Fibroblast of mammary gland (primary cell): Measurements from ENCODE around the gene ARHGAP28.
A peak's percentile ranks its signal among the peaks of the same experiment; 100 is the strongest.

Experiments used
- DNase-seq: peaks from one replicate; pipeline ENCODE4 v3.0.0-alpha.2; 2010; ENCODE audit warnings: low read depth
- H3K4me3 ChIP-seq: 2 replicates; pipeline ENCODE4 v1.5.1; 2011; ENCODE audit warnings: low read depth, mild to moderate bottlenecking, low read length, moderate library complexity; ENCODE audit not compliant: control insufficient read depth
- TF ChIP-seq, protein P1 (sequence below): conservative IDR thresholded peaks from 2 replicates; pipeline ENCODE4 v1.5.1; 2011; ENCODE audit warnings: low read depth, low read length, inconsistent platforms; ENCODE audit not compliant: control insufficient read depth, insufficient read depth

Gene ARHGAP28

GRCh38 chr18:6855767-6856166, 126.3 kb downstream of the ARHGAP28 start:
- TF ChIP-seq, protein P1, sequence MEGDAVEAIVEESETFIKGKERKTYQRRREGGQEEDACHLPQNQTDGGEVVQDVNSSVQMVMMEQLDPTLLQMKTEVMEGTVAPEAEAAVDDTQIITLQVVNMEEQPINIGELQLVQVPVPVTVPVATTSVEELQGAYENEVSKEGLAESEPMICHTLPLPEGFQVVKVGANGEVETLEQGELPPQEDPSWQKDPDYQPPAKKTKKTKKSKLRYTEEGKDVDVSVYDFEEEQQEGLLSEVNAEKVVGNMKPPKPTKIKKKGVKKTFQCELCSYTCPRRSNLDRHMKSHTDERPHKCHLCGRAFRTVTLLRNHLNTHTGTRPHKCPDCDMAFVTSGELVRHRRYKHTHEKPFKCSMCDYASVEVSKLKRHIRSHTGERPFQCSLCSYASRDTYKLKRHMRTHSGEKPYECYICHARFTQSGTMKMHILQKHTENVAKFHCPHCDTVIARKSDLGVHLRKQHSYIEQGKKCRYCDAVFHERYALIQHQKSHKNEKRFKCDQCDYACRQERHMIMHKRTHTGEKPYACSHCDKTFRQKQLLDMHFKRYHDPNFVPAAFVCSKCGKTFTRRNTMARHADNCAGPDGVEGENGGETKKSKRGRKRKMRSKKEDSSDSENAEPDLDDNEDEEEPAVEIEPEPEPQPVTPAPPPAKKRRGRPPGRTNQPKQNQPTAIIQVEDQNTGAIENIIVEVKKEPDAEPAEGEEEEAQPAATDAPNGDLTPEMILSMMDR: no peak
- no peak for DNase-seq
- H3K4me3 ChIP-seq: no peak overlapping the region

DNA sequence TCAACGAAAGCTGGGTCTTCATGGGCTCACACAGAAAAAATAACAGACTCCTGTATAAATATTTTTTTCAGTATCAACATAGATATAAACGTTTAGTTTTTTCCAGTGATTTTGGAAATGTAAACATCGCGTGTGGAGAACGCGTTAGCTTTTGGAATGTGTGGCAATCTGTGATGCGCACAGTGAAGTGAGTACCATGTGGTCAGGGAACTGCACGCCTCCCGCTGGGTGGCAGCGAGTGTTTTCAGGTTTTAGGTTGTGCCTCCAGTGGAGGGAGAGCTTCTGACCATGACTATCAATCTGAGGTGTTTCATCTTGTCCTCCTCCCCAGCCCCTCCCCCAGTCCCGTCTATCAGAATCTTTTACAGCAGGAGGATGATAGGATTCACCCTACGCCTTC, 127.8 kb downstream of the ARHGAP28 start:
- DNase-seq: no peak
- TF ChIP-seq, protein P1: no peak
- H3K4me3 ChIP-seq: no peak overlapping the region

GRCh38 chr18:6859676-6860422, 130.3 kb downstream of the ARHGAP28 start:
- TF ChIP-seq, protein P1: no peak
- H3K4me3 ChIP-seq: no peak overlapping the region
- DNase-seq: peak; percentile 34

- no peak for DNase-seq
- TF ChIP-seq, protein P1: no peak
- H3K4me3 ChIP-seq: no peak overlapping the region
Measured at GRCh38 chr18:6860804-6861448, 131.4 kb downstream of the ARHGAP28 start.

DNA sequence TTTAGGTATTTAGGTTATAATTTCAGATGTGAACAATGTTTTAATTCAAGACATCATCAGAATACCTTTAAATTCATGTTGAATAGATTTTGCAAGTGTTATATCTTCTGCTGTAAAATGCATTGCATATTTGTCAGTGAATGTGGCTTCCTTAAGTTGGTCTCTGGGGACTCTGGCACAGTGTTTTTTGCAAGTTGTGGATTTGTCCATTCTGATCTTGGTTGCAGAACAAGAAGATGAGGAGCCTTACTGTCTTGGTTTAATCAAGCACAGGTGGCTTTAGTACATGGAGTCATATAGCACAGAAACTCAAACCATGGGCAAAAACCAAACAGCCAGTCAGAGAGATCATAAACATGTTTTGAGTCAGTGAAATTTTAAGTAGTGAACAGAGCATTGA, 135.7 kb downstream of the ARHGAP28 start:
- no peak for DNase-seq
- TF ChIP-seq, protein P1: no peak
- no peak overlapping the region for H3K4me3 ChIP-seq

GRCh38 chr18:6866552-6867085, 137.1 kb downstream of the ARHGAP28 start:
- TF ChIP-seq, protein P1: no peak
- DNase-seq: no peak
- H3K4me3 ChIP-seq: no peak overlapping the region

DNA sequence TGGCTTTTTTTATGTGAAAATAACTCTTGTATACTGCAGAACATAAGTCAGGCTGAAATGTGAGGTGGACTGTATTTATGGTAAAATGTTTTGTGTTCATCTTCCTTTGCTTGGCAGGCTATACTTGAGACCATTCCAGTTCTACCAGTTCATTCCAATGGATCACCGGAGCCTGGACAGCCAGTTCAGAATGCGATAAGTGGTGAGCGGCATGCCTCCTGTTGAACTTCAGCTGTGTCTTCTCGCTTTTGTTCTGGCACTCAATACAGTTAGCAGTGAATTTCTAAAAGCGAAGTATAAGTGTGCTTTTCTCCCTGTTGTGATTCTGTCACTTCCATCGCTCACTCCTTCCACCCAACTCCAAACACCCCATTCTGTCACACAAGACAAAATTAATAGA, 138.5 kb downstream of the ARHGAP28 start:
- TF ChIP-seq, protein P1: no peak

More for the DNA sequence above, 138.5 kb downstream of the ARHGAP28 start:
- no peak overlapping the region for H3K4me3 ChIP-seq
- DNase-seq: no peak
